ENCODE data around the gene BCL10. TPM values are rescaled to one million over a fixed set of nuclear protein-coding genes. Genes with fewer than 3 reads are reported as not detected.

BCL10 gene
- total RNA-seq, 2 experiments from 2014 or later = 30.6 to 32.3 TPM

- ChIA-PET POLR2A (interaction anchor here (0.8 to 0.9 kb wide), 2 partner anchors 8 to 453 kb away, joined by 3 to 4 read pairs; no protein-coding TSS in a partner anchor), CTCF (interaction anchor here (2.2 to 4.6 kb wide), 3 partner anchors 10 to 300 kb away, joined by 9 to 25 read pairs (median 16); partner anchors contain the start of gene C1orf52)
- Mint-ChIP-seq H3K4me1 (ENCODE audit: low read depth) (peaks cover 13% of the 10 kb centered on the region), H3K27ac (no peak overlapping the region), H3K36me3 (ENCODE audit: low read depth) (peaks cover 4% of the 10 kb centered on the region), H3K27me3 (no peaks in the 10 kb centered on the region), H3K9me3 (peaks cover 2% of the 10 kb centered on the region), H3K4me3 (no peak overlapping the region)
- intact Hi-C loops (cut with micrococcal nuclease) = no loop called here
- TF ChIP-seq, protein P1, sequence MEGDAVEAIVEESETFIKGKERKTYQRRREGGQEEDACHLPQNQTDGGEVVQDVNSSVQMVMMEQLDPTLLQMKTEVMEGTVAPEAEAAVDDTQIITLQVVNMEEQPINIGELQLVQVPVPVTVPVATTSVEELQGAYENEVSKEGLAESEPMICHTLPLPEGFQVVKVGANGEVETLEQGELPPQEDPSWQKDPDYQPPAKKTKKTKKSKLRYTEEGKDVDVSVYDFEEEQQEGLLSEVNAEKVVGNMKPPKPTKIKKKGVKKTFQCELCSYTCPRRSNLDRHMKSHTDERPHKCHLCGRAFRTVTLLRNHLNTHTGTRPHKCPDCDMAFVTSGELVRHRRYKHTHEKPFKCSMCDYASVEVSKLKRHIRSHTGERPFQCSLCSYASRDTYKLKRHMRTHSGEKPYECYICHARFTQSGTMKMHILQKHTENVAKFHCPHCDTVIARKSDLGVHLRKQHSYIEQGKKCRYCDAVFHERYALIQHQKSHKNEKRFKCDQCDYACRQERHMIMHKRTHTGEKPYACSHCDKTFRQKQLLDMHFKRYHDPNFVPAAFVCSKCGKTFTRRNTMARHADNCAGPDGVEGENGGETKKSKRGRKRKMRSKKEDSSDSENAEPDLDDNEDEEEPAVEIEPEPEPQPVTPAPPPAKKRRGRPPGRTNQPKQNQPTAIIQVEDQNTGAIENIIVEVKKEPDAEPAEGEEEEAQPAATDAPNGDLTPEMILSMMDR (IDR thresholded peaks at IDR 0.05) = no peak
- ATAC-seq (no peak), DNase-seq (no peak)
Observed at GRCh38 chr1:85244271-85245061, 32.0 kb downstream of the BCL10 start.

- POLR2A ChIA-PET = no interaction called here
- TF ChIP-seq, protein P1 (IDR thresholded peaks at IDR 0.05) = no peak
- Mint-ChIP-seq H3K27me3 (no peaks in the 10 kb centered on the region), H3K4me3 (no peak overlapping the region), H3K27ac (no peak overlapping the region), H3K4me1 (ENCODE audit: low read depth) (peaks cover 13% of the 10 kb centered on the region), H3K36me3 (ENCODE audit: low read depth) (peaks cover 2% of the 10 kb centered on the region), H3K9me3 (no peaks in the 10 kb centered on the region)
- CTCF ChIA-PET = interaction anchor here (2.8 to 4.6 kb wide), 2 partner anchors 11 to 299 kb away, joined by 16 to 25 read pairs; no protein-coding TSS in a partner anchor
- intact Hi-C loops (cut with micrococcal nuclease) = no loop called here
- no peak for ATAC-seq
- no peak for DNase-seq
Observed at GRCh38 chr1:85243372-85243771, 33.1 kb downstream of the BCL10 start.

GRCh38 chr1:85240643-85241042 is 35.8 kb downstream of the BCL10 start:
- Mint-ChIP-seq H3K36me3 (ENCODE audit: low read depth) (peaks cover 2% of the 10 kb centered on the region), H3K4me3 (no peak overlapping the region), H3K9me3 (no peaks in the 10 kb centered on the region), H3K4me1 (ENCODE audit: low read depth) (peaks cover 13% of the 10 kb centered on the region), H3K27ac (peak overlapping the region; percentile 48), H3K27me3 (no peaks in the 10 kb centered on the region)
- TF ChIP-seq, protein P1 (IDR thresholded peaks at IDR 0.05) = peak; percentile 9
- intact Hi-C loops (cut with micrococcal nuclease) = no loop called here
- ChIA-PET CTCF (interaction anchor here (0.7 to 2.0 kb wide), 16 partner anchors 10 to 297 kb away, joined by 3 to 17 read pairs (median 4); partner anchors contain the start of gene SYDE2), POLR2A (interaction anchor here (1.2 kb wide), 1 partner anchor 10 kb away, joined by 5 read pairs; no protein-coding TSS in a partner anchor)
- ATAC-seq = no peak
- DNase-seq = no peak

DNA sequence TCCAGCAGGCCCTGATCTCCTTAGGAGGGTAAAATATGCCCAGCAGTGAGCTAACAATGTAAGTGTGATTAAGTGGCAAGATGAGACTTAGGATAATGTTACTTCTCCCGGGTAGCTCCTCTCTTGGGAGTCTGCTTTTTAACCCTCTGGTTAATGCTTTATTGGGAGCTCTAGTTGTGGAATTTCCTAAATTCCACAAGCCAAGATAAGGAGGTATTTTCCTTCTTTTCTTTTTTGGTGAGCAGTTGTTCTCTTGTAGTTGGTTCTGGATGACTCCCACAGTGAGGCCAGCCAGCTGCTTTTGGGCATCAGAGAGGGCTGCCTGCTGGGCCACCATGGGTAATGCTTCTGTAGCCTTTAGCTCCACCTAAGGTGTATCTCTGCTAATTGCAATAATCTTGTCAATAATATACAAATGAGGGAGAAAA is 36.2 kb downstream of the BCL10 start:
- Mint-ChIP-seq H3K36me3 (ENCODE audit: low read depth) (peaks cover 2% of the 10 kb centered on the region), H3K9me3 (no peaks in the 10 kb centered on the region), H3K27ac (peak overlapping the region; percentile 48), H3K4me3 (no peak overlapping the region), H3K4me1 (ENCODE audit: low read depth) (peaks cover 13% of the 10 kb centered on the region), H3K27me3 (no peaks in the 10 kb centered on the region)
- intact Hi-C loops (cut with micrococcal nuclease) = no loop called here
- ATAC-seq (peak; percentile 84), DNase-seq (peak; percentile 46)
- CTCF ChIA-PET = interaction anchor here (0.7 to 2.0 kb wide), 18 partner anchors 9 to 297 kb away, joined by 3 to 17 read pairs (median 4); partner anchors contain the start of genes C1orf52 and SYDE2
- TF ChIP-seq, protein P1 (IDR thresholded peaks at IDR 0.05) = peak; percentile 46
- POLR2A ChIA-PET = interaction anchor here (0.8 to 1.2 kb wide), 2 partner anchors 11 to 213 kb away, joined by 3 to 5 read pairs; no protein-coding TSS in a partner anchor

- POLR2A ChIA-PET = no interaction called here
- no peak for DNase-seq
- Mint-ChIP-seq H3K27me3 (no peaks in the 10 kb centered on the region), H3K4me3 (no peak overlapping the region), H3K27ac (no peak overlapping the region), H3K36me3 (ENCODE audit: low read depth) (peaks cover 2% of the 10 kb centered on the region), H3K4me1 (ENCODE audit: low read depth) (peaks cover 9% of the 10 kb centered on the region), H3K9me3 (no peaks in the 10 kb centered on the region)
- ATAC-seq = no peak
- TF ChIP-seq, protein P1 (IDR thresholded peaks at IDR 0.05) = no peak
- intact Hi-C loops (cut with micrococcal nuclease) = no loop called here
- CTCF ChIA-PET = no interaction called here
Observed at GRCh38 chr1:85237613-85238012, 38.8 kb downstream of the BCL10 start.
